AG09309 (cell line): ENCODE measurements around the gene CDKN2B-AS1.

Source experiments
- DNase-seq: peaks from one replicate; pipeline ENCODE4 v3.0.0-alpha.2; 2010; ENCODE audit warnings: low read depth
- H3K4me3 ChIP-seq: 2 replicates; pipeline ENCODE4 v1.5.1; 2011; ENCODE audit warnings: mild to moderate bottlenecking, low read depth, low read length, moderate library complexity; ENCODE audit not compliant: control insufficient read depth
- TF ChIP-seq, protein P1 (sequence below): IDR thresholded peaks from 2 replicates; pipeline ENCODE4 v1.5.1; 2011; ENCODE audit warnings: mild to moderate bottlenecking, low read depth, low read length, inconsistent platforms; ENCODE audit not compliant: insufficient read depth, control insufficient read depth; ENCODE audit errors: missing control alignments

The CDKN2B-AS1 gene

DNA sequence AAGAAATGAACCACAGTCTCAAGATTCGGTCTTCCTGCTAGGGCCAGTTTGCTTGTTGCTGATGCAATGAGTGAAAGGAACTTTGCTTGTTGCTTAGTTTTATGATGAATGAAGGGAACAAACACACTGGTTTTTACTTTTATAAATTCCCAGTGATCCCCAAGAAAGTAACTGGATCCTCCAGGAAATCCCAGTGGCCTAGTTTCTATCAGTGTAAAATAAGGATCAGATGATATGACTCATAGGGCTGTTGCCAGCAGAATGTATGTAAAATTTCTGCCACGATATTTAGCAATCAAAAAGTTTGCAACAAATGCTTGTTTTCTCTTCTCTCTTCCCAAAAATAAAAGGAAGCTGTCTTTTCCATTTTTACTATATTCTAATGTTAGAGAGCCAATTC is 174.7 kb downstream of the CDKN2B-AS1 start:
- no peak for DNase-seq
- TF ChIP-seq, protein P1, sequence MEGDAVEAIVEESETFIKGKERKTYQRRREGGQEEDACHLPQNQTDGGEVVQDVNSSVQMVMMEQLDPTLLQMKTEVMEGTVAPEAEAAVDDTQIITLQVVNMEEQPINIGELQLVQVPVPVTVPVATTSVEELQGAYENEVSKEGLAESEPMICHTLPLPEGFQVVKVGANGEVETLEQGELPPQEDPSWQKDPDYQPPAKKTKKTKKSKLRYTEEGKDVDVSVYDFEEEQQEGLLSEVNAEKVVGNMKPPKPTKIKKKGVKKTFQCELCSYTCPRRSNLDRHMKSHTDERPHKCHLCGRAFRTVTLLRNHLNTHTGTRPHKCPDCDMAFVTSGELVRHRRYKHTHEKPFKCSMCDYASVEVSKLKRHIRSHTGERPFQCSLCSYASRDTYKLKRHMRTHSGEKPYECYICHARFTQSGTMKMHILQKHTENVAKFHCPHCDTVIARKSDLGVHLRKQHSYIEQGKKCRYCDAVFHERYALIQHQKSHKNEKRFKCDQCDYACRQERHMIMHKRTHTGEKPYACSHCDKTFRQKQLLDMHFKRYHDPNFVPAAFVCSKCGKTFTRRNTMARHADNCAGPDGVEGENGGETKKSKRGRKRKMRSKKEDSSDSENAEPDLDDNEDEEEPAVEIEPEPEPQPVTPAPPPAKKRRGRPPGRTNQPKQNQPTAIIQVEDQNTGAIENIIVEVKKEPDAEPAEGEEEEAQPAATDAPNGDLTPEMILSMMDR: no peak
- no peak overlapping the region for H3K4me3 ChIP-seq

DNA sequence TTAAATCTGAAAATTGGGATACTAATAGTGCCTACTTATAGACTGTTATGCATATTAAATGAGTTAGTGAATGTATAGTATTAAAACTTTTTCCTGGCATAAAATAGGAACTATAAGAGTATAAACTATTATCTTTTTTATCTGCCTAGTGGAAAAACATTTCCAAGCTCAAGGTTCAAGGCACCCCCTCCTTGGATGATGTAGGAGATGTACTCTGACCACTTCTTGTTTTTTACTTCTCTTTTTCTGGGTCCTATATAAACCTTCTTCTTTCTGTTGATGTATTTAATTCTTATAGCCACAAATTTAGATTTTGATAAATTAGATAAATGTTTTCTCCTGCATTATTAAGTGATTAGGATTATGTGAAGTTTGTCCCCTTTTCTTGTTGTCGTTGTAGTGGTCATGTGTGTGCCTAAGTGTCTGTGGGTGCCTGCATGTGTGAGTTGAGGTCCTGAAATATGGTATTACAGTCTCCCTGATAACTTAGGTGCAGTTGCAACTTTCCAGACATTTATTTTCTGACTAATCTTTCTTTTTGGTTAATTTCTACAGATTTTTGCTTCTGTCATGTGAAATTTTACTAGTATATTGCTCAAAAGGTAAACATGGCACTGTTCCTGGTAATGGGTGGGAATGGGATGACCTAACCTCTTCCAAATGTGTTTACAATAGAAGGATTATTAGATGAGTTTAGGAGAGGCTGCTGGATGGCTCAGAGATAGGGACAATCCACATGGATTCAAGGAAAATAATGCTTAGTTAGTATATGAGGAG is 175.3 kb downstream of the CDKN2B-AS1 start:
- peak; percentile 59 for DNase-seq
- TF ChIP-seq, protein P1: no peak
- no peak overlapping the region for H3K4me3 ChIP-seq
